NCI-H82 treated with DMSO at 0.1 percent for 48 hours (cell line): ENCODE results near the gene USP10.

ENCODE experiments used
- DNase-seq: peaks from one replicate; lab custom pipeline; 2025; ENCODE audit not compliant: unreplicated experiment; lab: John Stamatoyannopoulos, UW

The USP10 gene

GRCh38 chr16:84699147-84699711 lies 571 bp upstream of the USP10 start:
- DNase-seq, result no peak

- DNase-seq, result no peak
Measured at GRCh38 chr16:84700446-84701300, 873 bp downstream of the USP10 start.

DNA sequence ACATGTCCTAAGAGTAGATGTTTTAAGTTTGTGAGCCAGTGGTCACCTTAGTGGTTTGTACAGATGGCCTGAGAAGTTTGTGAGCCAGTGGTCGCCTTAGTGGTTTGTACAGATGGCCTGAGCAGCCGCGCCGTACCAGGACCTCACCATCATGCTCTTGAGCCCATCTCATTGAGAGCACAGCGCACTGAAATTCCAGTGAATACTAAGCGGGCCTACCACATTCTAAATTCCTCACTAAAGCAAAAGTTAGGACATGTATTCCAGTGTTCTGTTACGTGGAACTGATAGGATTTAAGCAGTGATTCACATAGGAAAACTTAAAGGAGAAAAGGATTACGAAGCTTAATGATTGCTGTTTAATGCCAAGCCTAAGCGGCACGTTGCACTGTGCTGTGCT lies 3.9 kb downstream of the USP10 start:
- DNase-seq, result no peak

GRCh38 chr16:84704253-84704652 lies 4.5 kb downstream of the USP10 start:
- no peak for DNase-seq

DNA sequence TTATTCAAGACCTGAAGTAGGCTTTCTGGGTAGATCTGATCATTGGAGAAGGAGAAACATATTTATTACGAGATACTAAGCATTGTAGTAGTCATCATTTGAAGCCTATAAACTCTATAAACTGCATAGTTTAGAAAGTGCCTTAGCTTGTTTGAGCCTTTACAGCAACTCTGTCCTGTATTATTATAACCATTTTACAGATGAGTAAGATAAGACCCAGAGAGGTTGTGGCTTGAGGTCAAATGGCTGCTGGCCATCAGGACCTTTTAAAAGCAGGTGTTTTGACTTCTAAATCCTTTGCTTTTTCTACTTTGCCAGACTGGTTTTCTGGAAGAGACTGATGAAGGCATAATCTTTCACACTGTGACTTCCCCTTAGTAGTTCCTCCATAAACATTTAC lies 7.1 kb downstream of the USP10 start:
- DNase-seq, result no peak

DNA sequence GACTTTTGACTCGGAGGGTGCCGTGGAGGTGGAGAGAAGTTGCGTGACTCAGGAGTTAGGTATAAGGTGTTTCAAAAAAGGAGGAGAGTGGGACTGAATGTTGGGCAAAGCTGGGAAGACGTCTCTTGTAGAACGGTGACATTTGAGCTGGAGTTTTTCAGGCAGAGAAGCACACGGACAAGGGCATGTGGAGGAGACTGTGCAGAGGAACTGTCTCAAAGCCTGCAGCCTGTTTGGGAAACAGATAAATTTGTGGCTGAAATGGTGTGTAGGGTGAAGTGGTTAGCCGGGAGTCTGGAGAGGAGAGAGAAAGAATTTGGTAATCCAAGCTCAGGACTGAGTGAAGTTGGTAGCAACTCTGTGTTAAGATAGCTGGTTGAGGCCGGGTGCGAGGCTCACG lies 9.8 kb downstream of the USP10 start:
- DNase-seq, result no peak

DNA sequence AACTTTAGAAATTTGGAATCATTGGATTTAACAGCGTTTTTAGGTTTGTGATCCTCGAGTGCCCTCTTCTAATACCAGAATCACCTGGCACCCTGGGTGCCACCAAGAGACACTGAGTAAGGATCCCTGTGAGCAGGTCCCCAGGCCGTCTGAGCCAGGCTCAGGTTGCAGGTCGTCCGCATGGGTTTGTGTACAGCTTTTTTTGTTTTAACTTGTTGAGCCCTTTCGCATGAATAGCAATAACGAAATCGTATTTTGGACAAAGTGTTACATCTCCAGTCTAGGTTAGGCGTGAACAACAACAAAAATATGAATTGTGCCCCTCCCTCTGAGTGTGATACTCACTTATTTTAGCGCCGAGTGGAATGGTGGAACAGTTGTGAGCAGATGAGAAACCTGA lies 10.9 kb downstream of the USP10 start:
- no peak for DNase-seq

GRCh38 chr16:84712138-84712671 lies 12.4 kb downstream of the USP10 start:
- DNase-seq, result no peak

DNA sequence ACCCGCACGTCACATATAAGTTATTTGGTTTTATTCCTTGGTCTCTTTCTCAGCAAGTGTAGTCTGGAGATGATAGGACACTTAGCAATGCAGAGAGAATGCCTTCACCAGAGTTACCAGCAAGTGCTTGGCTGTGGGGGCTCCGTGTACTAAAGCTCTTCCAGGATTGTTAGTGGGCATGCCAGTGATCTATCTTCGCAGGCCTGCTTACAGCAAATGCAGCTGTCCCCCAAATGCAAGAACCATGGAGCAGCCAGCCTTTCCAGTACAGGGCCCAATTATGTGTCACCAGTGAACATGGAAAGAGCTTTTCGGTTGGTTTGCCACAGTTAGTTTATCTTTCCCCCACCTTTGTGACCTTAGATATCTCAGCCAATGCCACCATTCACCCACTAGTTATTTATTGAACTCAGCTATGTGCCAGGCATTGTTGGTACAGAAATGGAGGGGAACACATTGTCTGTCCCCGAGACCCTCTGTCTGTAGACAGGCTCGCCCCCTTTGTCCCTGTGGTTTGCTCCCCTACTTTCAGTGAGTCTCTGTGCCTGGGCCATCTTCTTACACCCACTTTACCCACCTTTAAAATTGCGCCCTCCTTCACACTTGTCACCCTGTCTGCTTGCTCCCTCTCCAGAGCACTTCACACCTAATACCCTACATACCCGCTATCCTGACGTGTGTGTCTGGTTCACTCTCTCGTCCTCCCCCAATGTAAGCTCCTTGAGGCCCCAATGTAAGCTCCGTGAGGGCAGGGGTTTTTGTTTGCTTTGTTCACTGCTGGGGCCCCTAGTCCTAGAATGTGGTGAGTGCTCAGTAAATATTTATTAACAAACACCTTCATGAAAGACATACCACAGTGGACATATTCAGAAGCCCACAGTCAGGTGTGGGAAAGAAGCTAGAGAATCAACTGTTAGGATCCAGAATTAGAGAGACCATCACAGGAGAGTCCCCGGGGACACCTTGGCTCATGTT lies 13.3 kb downstream of the USP10 start:
- no peak for DNase-seq

GRCh38 chr16:84714028-84714427 lies 14.2 kb downstream of the USP10 start:
- DNase-seq, result no peak

GRCh38 chr16:84715424-84715823 lies 15.6 kb downstream of the USP10 start:
- DNase-seq, result no peak

- DNase-seq, result no peak
Measured at GRCh38 chr16:84715854-84716253, 16.1 kb downstream of the USP10 start.

GRCh38 chr16:84716740-84717139 lies 16.9 kb downstream of the USP10 start:
- DNase-seq, result no peak

DNA sequence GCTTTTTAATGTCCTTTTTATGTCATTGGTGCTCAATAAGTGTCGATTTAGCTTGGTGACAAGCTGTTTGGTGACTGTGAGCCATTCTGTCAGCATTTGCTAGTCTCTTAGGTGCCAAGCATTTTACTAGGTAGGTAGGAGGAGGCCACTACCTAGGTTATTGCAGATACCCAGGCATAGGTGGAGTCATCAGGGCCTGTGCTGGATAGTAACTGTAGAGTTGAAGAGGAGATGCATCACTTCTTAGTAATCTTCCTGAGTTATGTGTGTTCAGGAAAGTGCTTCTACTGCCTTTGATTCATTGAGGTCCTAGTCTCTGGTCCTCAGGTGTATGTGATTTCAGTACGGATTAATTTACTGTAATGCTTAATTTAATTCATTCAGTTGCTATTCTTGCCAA lies 17.7 kb downstream of the USP10 start:
- no peak for DNase-seq

DNA sequence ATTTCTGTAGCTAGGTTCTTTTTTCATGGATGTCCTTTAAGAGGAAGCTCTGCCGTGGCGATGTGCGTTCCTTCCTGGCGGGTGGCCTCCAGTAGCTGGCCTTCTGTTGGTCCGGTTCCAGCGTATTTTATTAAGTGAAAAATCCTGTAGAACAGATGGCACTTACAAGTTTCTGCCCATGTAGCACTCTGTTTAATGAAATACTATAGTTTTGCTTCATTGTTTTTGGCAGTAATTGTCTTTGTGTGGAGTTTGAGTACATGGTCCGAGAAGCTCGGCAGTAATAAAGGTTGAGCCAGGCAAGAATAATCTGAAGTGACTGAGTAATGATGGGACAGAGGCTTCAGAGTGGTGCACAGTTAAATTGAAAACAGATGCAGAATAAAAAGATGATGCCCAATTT lies 20.4 kb downstream of the USP10 start:
- no peak for DNase-seq

GRCh38 chr16:84722068-84722467 lies 22.3 kb downstream of the USP10 start:
- no peak for DNase-seq

- DNase-seq, result no peak
Measured at GRCh38 chr16:84723906-84724305, 24.1 kb downstream of the USP10 start.

DNA sequence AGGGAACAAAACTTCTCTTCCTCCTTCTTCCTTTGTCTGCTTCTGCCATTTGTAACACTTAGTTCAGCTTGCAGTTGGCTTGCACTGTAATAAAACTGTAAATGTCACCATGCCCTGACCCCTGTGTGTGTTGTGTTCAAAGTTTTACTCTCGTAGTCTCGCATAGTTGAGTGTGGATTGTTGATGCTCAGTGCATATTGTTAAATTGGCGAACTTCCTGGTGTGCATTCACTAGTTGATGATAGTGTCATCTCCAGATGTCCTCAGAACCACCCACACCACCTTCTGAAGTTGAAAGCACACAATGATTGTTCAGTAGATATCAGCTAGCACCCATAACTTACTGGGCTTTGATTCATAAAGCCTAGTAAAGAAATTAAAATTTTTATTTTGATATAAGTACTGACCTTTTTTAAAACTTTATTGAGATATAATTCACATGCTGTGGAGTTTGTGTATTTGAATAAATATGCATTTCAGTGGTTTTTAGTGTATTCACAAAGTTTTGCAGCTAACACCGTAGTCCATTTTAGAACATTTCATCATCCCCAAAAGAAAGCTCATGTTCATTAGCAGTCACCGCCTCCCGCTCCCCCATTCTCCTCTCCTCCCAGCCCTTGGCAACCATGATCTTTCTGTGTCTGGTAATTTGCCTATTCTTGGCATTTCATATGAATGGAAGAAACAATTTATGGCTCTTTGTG lies 25.0 kb downstream of the USP10 start:
- no peak for DNase-seq

DNA sequence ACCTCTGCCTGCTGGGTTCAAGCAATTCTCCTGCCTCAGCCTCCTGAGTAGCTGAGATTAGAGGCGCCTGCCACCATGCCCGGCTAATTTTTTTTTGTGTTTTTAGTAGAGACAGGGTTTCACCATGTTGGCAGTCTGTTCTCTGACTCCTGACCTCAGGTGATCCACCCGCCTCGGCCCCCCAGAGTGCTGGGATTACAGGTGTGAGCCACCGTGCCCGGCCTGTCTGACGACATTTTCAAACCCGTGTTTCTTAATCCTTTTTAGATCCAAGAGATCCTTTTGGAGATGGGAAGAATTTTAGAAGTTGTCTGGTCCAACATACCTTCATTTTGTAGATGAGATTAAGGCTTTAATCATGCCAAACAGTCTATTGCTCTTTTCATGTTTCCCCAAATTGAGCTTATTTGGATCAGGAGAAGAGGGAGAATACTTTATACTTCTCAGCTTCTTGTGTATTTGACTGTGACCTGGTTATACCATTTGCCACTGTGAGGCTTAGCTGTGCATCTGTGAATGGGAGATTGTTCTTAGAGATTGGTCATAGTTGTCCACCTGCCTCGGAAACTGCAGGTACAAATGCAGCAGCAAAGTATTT lies 25.8 kb downstream of the USP10 start:
- DNase-seq, result no peak

- peak; percentile 51 for DNase-seq
Measured at GRCh38 chr16:84726079-84726668, 26.4 kb downstream of the USP10 start.
